ENCODE data around the gene TSHZ2. TPM values are rescaled to one million over a fixed set of nuclear protein-coding genes. Genes with fewer than 3 reads are reported as not detected.

Gene TSHZ2
- total RNA-seq, 6 experiments from 2014 or later: not detected

- no peak overlapping the region for H3K27ac Mint-ChIP-seq
- no peaks in the 10 kb centered on the region; the same call in 1 of the 2 replicates for H3K36me3 Mint-ChIP-seq (ENCODE audit: low read depth)
- no peak for DNase-seq
- H3K9me3 Mint-ChIP-seq: peaks cover 34% of the 10 kb centered on the region
- no peak overlapping the region for H3K4me3 Mint-ChIP-seq
- H3K27me3 Mint-ChIP-seq (ENCODE audit: insufficient read depth): peaks cover 2% of the 10 kb centered on the region; the same call in 1 of the 2 replicates
- no peaks in the 10 kb centered on the region for H3K4me1 Mint-ChIP-seq (ENCODE audit: low read depth)
- TF ChIP-seq CTCF (IDR thresholded peaks at IDR 0.05): no peak
These were observed 17.3 kb upstream of the TSHZ2 start for GRCh38 chr20:52954849-52955248.

- H3K9me3 Mint-ChIP-seq: peaks cover 34% of the 10 kb centered on the region
- H3K27ac Mint-ChIP-seq: no peak overlapping the region
- TF ChIP-seq CTCF (IDR thresholded peaks at IDR 0.05): no peak
- no peaks in the 10 kb centered on the region; the same call in 1 of the 2 replicates for H3K36me3 Mint-ChIP-seq (ENCODE audit: low read depth)
- peaks cover 2% of the 10 kb centered on the region; the same call in 1 of the 2 replicates for H3K27me3 Mint-ChIP-seq (ENCODE audit: insufficient read depth)
- DNase-seq: no peak
- no peak overlapping the region for H3K4me3 Mint-ChIP-seq
- H3K4me1 Mint-ChIP-seq (ENCODE audit: low read depth): no peaks in the 10 kb centered on the region
These were observed 13.9 kb upstream of the TSHZ2 start for GRCh38 chr20:52958211-52958610.

GRCh38 chr20:52959125-52959524 is 13.0 kb upstream of the TSHZ2 start:
- no peak for DNase-seq
- Mint-ChIP-seq H3K4me1 (ENCODE audit: low read depth) (no peaks in the 10 kb centered on the region), H3K36me3 (ENCODE audit: low read depth) (no peaks in the 10 kb centered on the region; the same call in 1 of the 2 replicates), H3K4me3 (no peak overlapping the region), H3K27me3 (ENCODE audit: insufficient read depth) (peaks cover 2% of the 10 kb centered on the region; the same call in 1 of the 2 replicates), H3K9me3 (peaks cover 38% of the 10 kb centered on the region), H3K27ac (no peak overlapping the region)
- TF ChIP-seq CTCF (IDR thresholded peaks at IDR 0.05): no peak

GRCh38 chr20:52962183-52962582 is 10.0 kb upstream of the TSHZ2 start:
- Mint-ChIP-seq H3K27me3 (ENCODE audit: insufficient read depth) (no peaks in the 10 kb centered on the region), H3K27ac (no peak overlapping the region), H3K36me3 (ENCODE audit: low read depth) (no peaks in the 10 kb centered on the region; the same call in none of the 2 replicates), H3K9me3 (peaks cover 28% of the 10 kb centered on the region), H3K4me1 (ENCODE audit: low read depth) (no peaks in the 10 kb centered on the region), H3K4me3 (no peak overlapping the region)
- no peak for DNase-seq
- TF ChIP-seq CTCF (IDR thresholded peaks at IDR 0.05): no peak

- TF ChIP-seq CTCF (IDR thresholded peaks at IDR 0.05): no peak
- Mint-ChIP-seq H3K27me3 (ENCODE audit: insufficient read depth) (no peaks in the 10 kb centered on the region), H3K36me3 (ENCODE audit: low read depth) (no peaks in the 10 kb centered on the region; the same call in 1 of the 2 replicates), H3K4me1 (ENCODE audit: low read depth) (no peaks in the 10 kb centered on the region), H3K27ac (no peak overlapping the region), H3K9me3 (peaks cover 28% of the 10 kb centered on the region), H3K4me3 (no peak overlapping the region)
- DNase-seq: no peak
These were observed 9.0 kb upstream of the TSHZ2 start for GRCh38 chr20:52963131-52963530.

GRCh38 chr20:52964131-52964530 is 8.0 kb upstream of the TSHZ2 start:
- no peak overlapping the region for H3K27ac Mint-ChIP-seq
- no peak overlapping the region for H3K4me3 Mint-ChIP-seq
- H3K27me3 Mint-ChIP-seq (ENCODE audit: insufficient read depth): no peaks in the 10 kb centered on the region; the same call in 1 of the 2 replicates
- no peaks in the 10 kb centered on the region for H3K4me1 Mint-ChIP-seq (ENCODE audit: low read depth)
- H3K9me3 Mint-ChIP-seq: peaks cover 25% of the 10 kb centered on the region
- no peaks in the 10 kb centered on the region; the same call in 1 of the 2 replicates for H3K36me3 Mint-ChIP-seq (ENCODE audit: low read depth)
- DNase-seq: no peak
- no peak for TF ChIP-seq CTCF (IDR thresholded peaks at IDR 0.05)
